Activated T-cell treated with anti-CD3 and anti-CD28 coated beads, Interleukin-2, amount 50 U/mL, for 4 hours (primary cell): ENCODE data around the gene C3orf33. TPM values are rescaled to one million over a fixed set of nuclear protein-coding genes. Genes with fewer than 3 reads are reported as not detected.

ENCODE experiments used
- ATAC-seq, 2 donors: fragments of 200-7000 bp; cut with Tn5 transposase; one replicate each; pipeline ENCODE4 v1.10.0; 2021
- DNase-seq: peaks from one replicate; pipeline ENCODE4 v3.0.0-alpha.2; 2020
- H3K27me3 Mint-ChIP-seq: one replicate; pipeline ENCODE4 v1.8.0; 2021; ENCODE audit warnings: low read depth, mixed read lengths
- H3K36me3 Mint-ChIP-seq: one replicate; pipeline ENCODE4 v1.8.0; 2022; ENCODE audit warnings: mixed read lengths; ENCODE audit not compliant: insufficient read depth
- H3K4me1 Mint-ChIP-seq: one replicate; pipeline ENCODE4 v1.8.0; 2021; ENCODE audit warnings: low read depth, mixed read lengths
- H3K4me3 Mint-ChIP-seq: one replicate; pipeline ENCODE4 v1.8.0; 2021; ENCODE audit warnings: mild to moderate bottlenecking, moderate library complexity, mixed read lengths
- H3K9me3 Mint-ChIP-seq: one replicate; pipeline ENCODE4 v1.8.0; 2021; ENCODE audit warnings: mixed read lengths
- total RNA-seq, 3 donors: library from RNA; stranded (reverse); gene quantifications; one replicate each; pipeline ENCODE4 v1.2.1, GENCODE V29; 2021

C3orf33 gene
- total RNA-seq, 3 donors from 2014 or later = 2.3 to 2.7 (median 2.7) TPM

GRCh38 chr3:155760653-155761052 is 45.4 kb downstream of the C3orf33 start:
- H3K4me1 Mint-ChIP-seq = no peaks in the 10 kb centered on the region
- no peak overlapping the region for H3K4me3 Mint-ChIP-seq
- ATAC-seq = no peak
- H3K36me3 Mint-ChIP-seq = peaks cover 13% of the 10 kb centered on the region
- no peaks in the 10 kb centered on the region for H3K27me3 Mint-ChIP-seq
- H3K9me3 Mint-ChIP-seq = no peaks in the 10 kb centered on the region
- no peak for DNase-seq

GRCh38 chr3:155757577-155757976 is 48.5 kb downstream of the C3orf33 start:
- no peak overlapping the region for H3K4me3 Mint-ChIP-seq
- peaks cover 3% of the 10 kb centered on the region for H3K36me3 Mint-ChIP-seq
- DNase-seq (no peak), ATAC-seq (no peak)
- H3K4me1 Mint-ChIP-seq = no peaks in the 10 kb centered on the region
- no peaks in the 10 kb centered on the region for H3K9me3 Mint-ChIP-seq
- no peaks in the 10 kb centered on the region for H3K27me3 Mint-ChIP-seq

GRCh38 chr3:155753038-155753639 is 52.9 kb downstream of the C3orf33 start:
- Mint-ChIP-seq H3K4me1 (no peaks in the 10 kb centered on the region), H3K4me3 (no peak overlapping the region), H3K27me3 (no peaks in the 10 kb centered on the region), H3K9me3 (no peaks in the 10 kb centered on the region), H3K36me3 (no peaks in the 10 kb centered on the region)
- ATAC-seq (no peak), DNase-seq (no peak)

GRCh38 chr3:155748611-155749365 is 57.3 kb downstream of the C3orf33 start:
- Mint-ChIP-seq H3K4me3 (no peak overlapping the region), H3K4me1 (peaks cover 14% of the 10 kb centered on the region), H3K27me3 (peaks cover 15% of the 10 kb centered on the region), H3K36me3 (no peaks in the 10 kb centered on the region), H3K9me3 (no peaks in the 10 kb centered on the region)
- ATAC-seq (no peak), DNase-seq (no peak)

GRCh38 chr3:155747946-155748290 is 58.2 kb downstream of the C3orf33 start:
- Mint-ChIP-seq H3K36me3 (no peaks in the 10 kb centered on the region), H3K4me3 (no peak overlapping the region), H3K27me3 (peaks cover 23% of the 10 kb centered on the region), H3K4me1 (peaks cover 20% of the 10 kb centered on the region), H3K9me3 (no peaks in the 10 kb centered on the region)
- no peak for DNase-seq
- ATAC-seq = no peak

GRCh38 chr3:155747286-155747945 is 58.7 kb downstream of the C3orf33 start:
- no peak for ATAC-seq
- peaks cover 27% of the 10 kb centered on the region for H3K27me3 Mint-ChIP-seq
- no peaks in the 10 kb centered on the region for H3K9me3 Mint-ChIP-seq
- H3K36me3 Mint-ChIP-seq = no peaks in the 10 kb centered on the region
- peaks cover 22% of the 10 kb centered on the region for H3K4me1 Mint-ChIP-seq
- H3K4me3 Mint-ChIP-seq = no peak overlapping the region
- DNase-seq = no peak

- peaks cover 22% of the 10 kb centered on the region for H3K4me1 Mint-ChIP-seq
- ATAC-seq = no peak
- no peak for DNase-seq
- no peak overlapping the region for H3K4me3 Mint-ChIP-seq
- H3K36me3 Mint-ChIP-seq = no peaks in the 10 kb centered on the region
- no peaks in the 10 kb centered on the region for H3K9me3 Mint-ChIP-seq
- peaks cover 30% of the 10 kb centered on the region for H3K27me3 Mint-ChIP-seq
These were observed 59.4 kb downstream of the C3orf33 start for GRCh38 chr3:155746703-155747102.

GRCh38 chr3:155745795-155746550 is 60.1 kb downstream of the C3orf33 start:
- peaks cover 33% of the 10 kb centered on the region for H3K27me3 Mint-ChIP-seq

GRCh38 chr3:155744626-155745324 is 61.3 kb downstream of the C3orf33 start, which contains the start of gene PLCH1:
Gene PLCH1, minus strand, starts transcription at chr3:155745071. Its CDS starts 40,847 bp downstream, at chr3:155704224.
- peak within 1 kb of the TSS; percentile 85 for H3K4me3 Mint-ChIP-seq
- DNase-seq = peak; percentile 12

More at GRCh38 chr3:155745795-155746550, 60.1 kb downstream of the C3orf33 start:
- no peak for ATAC-seq
- Mint-ChIP-seq H3K36me3 (no peaks in the 10 kb centered on the region), H3K4me3 (peak overlapping the region; percentile 85), H3K9me3 (no peaks in the 10 kb centered on the region), H3K4me1 (peaks cover 22% of the 10 kb centered on the region)
- DNase-seq = no peak

GRCh38 chr3:155744010-155744625 is 62.0 kb downstream of the C3orf33 start:
- H3K27me3 Mint-ChIP-seq = peaks cover 47% of the 10 kb centered on the region

More at GRCh38 chr3:155744626-155745324, 61.3 kb downstream of the C3orf33 start, which contains the start of gene PLCH1:
- H3K36me3 Mint-ChIP-seq = no peaks in the 10 kb centered on the region
- peaks cover 44% of the 10 kb centered on the region for H3K27me3 Mint-ChIP-seq
- no peaks in the 10 kb centered on the region for H3K9me3 Mint-ChIP-seq
- H3K4me1 Mint-ChIP-seq = peaks cover 22% of the 10 kb centered on the region
- peak; percentile 73 to 74 for ATAC-seq

GRCh38 chr3:155743606-155744005 is 62.5 kb downstream of the C3orf33 start:
- ATAC-seq (no peak), DNase-seq (no peak)
- Mint-ChIP-seq H3K9me3 (no peaks in the 10 kb centered on the region), H3K4me3 (peak overlapping the region; percentile 85), H3K4me1 (peaks cover 22% of the 10 kb centered on the region), H3K36me3 (no peaks in the 10 kb centered on the region), H3K27me3 (peaks cover 51% of the 10 kb centered on the region)

More at GRCh38 chr3:155744010-155744625, 62.0 kb downstream of the C3orf33 start:
- H3K4me1 Mint-ChIP-seq = peaks cover 22% of the 10 kb centered on the region
- no peaks in the 10 kb centered on the region for H3K9me3 Mint-ChIP-seq
- ATAC-seq (peak; percentile 49 to 60), DNase-seq (peak; percentile 29)
- peak overlapping the region; percentile 85 for H3K4me3 Mint-ChIP-seq
- H3K36me3 Mint-ChIP-seq = no peaks in the 10 kb centered on the region

- no peak for DNase-seq
- Mint-ChIP-seq H3K27me3 (peaks cover 53% of the 10 kb centered on the region), H3K4me1 (peaks cover 22% of the 10 kb centered on the region), H3K4me3 (peak overlapping the region; percentile 59), H3K36me3 (no peaks in the 10 kb centered on the region), H3K9me3 (no peaks in the 10 kb centered on the region)
- ATAC-seq = no peak
These were observed 63.6 kb downstream of the C3orf33 start for GRCh38 chr3:155742349-155742965.

- Mint-ChIP-seq H3K36me3 (no peaks in the 10 kb centered on the region), H3K9me3 (no peaks in the 10 kb centered on the region), H3K27me3 (peaks cover 53% of the 10 kb centered on the region)
These were observed 64.5 kb downstream of the C3orf33 start for GRCh38 chr3:155741603-155742002.

More at GRCh38 chr3:155741603-155742002, 64.5 kb downstream of the C3orf33 start:
- ATAC-seq (no peak), DNase-seq (no peak)
- Mint-ChIP-seq H3K4me1 (peaks cover 22% of the 10 kb centered on the region), H3K4me3 (no peak overlapping the region)
